Islet of Langerhans (tissue), 1 donor: ENCODE measurements around the gene RUFY3.
A peak's percentile ranks its signal among the peaks of the same experiment; 100 is the strongest.
"Not testable (repeated sequence)": the region's sequence is repeated elsewhere in the genome, so short reads cannot be mapped to it uniquely, and the experiment has no call there.

Source experiments
- FAIRE-seq: peaks from one replicate; lab custom pipeline; 2011; peaks lifted over from hg19 to GRCh38; lab: Jason Lieb, UNC

Gene RUFY3

DNA sequence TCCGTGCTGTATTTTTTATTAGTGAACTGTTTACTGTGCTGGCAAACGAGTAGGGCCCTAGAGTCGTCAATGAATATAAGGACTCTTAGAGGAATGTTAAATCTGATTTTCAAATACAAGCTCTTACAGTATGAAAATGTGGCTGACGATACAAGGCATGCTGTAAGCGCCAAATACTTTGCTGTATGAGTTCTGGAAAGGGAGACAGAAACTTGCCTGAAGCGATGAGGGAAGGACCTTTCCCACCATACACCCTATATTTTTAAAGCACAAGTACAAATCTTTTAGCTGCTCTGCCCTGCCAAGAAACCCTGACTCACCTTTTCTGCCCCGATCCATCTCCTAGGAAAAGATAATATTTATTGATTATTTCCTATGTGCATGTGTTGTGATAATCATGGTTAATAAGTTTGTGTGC lies 15.7 kb upstream of the RUFY3 start:
- FAIRE-seq, result no peak

- FAIRE-seq, result no peak
Observed at GRCh38 chr4:70706516-70706915, 15.2 kb upstream of the RUFY3 start.

DNA sequence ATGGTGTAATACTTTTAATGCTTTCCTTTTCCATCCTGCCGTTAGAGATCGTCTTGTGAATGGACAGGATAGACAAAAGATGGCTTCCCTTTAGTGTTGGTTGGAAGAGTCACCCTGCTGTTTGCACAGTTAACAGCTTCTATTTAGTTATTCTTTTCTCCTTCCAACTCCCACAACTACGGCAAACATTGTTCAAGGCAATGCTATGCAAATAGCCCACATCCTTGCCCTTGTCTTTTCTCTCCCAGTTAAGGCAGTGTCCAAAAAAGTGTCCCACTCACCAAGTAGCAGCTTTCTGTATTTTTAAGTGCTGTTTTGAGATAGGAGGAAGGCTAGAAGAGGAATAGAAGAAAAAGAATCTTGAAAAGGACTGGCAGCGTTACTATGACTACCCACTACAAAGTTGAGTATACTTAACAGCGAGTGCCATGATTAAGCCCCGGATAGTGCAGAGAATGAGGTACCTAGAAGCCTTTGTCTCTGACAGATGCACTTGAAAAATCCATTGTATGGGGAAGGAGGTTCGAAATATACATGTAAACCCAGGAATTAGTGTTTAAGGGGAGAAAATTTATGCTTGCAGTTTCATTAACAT lies 12.1 kb upstream of the RUFY3 start:
- FAIRE-seq, result no peak

- no peak for FAIRE-seq
Observed at GRCh38 chr4:70711599-70711998, 10.2 kb upstream of the RUFY3 start.

- no peak for FAIRE-seq
Observed at GRCh38 chr4:70712150-70712549, 9.6 kb upstream of the RUFY3 start.

- FAIRE-seq, result peak; percentile 17
Observed at GRCh38 chr4:70712604-70713452, 8.9 kb upstream of the RUFY3 start.

DNA sequence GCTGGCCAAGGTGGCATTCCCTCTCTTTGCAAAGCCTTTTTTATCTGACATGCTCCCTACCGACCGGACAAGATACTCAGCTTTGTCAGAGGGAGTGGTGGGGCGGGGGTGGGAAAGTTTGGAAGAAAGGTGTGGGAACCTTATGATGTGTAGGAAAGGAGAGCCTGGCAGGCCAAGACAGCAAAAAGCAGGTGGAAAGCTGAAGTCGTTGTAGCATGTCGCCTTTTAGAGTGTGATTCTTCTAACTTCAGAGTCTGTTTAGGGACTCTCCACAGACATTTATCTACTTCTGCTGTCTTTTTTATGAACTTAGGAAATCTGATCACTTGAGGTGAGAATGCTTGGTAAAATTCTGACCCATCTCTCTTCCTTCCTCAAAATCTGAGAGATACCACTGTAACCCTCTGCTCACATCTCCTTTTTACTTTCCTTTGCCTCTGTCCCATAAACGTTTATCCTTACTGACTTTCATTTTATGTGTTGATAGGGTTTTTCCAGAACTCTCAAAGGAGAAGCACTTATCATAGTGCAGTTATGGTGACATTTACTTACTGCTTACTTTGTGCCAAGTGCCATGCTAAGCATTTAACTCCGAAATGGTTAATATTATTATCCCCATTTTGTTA lies 8.2 kb upstream of the RUFY3 start:
- FAIRE-seq, result no peak

DNA sequence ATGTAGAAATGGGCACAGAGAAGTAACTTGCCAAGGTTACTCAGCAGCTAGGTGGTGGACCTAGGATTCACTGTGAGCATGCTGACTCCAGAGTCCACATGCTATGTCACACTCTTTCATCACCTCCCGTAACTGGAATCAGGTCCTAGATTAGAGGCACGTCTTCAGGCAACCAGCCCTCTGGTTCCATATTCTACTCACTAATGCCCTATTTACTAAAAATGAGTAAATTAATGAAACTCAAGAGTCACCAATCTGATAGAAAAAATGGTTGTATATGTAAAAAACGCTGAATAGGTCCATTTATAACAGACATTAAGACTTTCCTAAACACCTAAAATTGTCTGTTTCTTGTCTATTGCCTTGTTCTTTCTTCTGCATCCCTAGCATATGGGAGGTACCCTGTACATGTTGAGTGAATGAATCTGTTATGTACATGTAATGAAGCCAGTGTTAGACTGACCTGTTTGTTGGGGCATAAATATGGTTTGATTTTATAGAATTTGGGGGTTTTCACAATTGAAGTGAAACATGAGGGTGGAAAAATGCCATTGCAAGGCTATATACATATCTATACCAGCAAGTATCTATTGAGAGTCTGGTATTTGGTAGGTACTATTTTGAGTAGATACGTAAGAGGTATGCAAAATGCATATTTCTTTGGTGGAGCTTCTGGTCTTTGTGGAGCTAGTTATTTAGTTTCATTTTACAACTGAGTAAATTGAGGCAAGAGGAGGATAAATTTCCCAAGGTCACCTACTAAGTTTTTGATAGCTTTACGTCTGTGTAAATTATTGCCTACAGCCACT lies 7.5 kb upstream of the RUFY3 start:
- FAIRE-seq, result no peak

- no peak for FAIRE-seq
Observed at GRCh38 chr4:70715097-70715496, 6.7 kb upstream of the RUFY3 start.

DNA sequence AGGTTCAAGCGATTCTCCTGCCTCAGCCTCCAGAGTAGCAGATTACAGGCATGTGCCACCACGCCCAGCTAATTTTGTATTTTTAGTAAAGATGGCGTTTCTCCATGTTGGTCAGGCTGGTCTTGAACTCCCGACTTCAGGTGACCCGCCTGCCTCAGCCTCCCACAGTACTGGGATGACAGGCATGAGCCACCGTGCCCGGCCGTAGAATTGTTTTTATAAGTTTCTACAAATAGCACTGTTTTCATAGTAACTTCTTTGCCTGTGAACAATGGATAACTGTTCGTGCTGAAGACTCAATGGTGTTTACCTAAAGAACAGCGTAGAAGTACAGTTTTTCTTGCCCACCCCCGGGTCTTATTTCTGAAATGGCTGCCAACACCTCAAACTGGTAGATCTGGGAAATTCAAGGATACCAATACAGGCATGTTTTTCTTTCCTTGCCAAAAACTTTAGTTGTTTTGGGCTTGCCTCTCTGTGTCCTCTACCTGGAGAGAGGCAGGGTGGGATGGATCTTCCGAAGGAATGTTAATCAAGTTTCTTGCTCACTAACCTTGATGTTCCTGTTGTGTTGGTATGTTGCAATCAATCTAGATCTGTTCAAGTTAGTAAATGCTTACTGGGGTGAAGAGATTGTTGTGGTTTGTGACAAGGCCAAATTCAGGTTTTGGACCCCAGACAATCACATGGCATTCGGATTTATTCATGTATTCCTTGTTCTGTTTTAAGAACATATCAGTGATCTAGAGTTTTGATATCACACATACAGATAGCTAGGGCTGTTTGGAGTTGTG lies 2.8 kb upstream of the RUFY3 start:
- no peak for FAIRE-seq

GRCh38 chr4:70722199-70722791 lies 531 bp downstream of the RUFY3 start:
- peak; percentile 64 for FAIRE-seq

DNA sequence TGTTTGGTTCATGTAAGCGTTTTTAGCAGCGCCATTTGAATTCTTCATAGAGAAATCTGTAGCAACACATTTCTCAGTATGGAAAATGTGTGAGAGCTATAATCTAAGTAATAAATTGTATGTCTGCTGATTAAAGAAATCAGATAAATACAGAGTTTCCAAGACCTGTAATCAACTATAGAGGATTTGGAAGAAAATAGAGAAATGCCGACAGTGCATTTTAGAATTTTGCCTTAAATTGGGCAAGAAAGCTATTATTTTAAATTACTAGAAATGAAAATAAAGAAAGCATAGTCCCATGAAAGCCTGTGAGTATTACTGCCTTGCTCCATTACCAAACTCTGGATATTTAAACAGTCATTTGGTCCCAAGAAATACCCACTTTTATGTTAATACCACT lies 2.7 kb downstream of the RUFY3 start:
- no peak for FAIRE-seq

- FAIRE-seq, result no peak
Observed at GRCh38 chr4:70725633-70726032, 3.9 kb downstream of the RUFY3 start.

DNA sequence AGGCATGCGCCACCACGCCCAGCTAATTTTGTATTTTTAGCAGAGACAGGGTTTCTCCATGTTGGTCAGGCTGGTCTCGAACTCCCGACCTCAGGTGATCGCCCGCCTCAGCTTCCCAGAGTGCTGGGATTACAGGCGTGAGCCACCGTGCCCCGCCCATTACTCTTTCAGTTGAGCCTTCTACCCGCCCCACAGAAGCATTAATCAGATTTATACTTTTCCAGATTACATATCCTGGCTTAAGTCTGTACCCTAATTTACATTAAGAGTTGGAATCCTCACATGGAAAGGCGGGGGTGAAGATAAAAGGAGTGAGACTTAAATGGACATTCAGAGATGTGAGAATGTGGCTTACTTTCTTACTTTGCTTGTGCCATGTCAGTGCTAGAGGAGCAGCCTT lies 4.8 kb downstream of the RUFY3 start:
- not testable (repeated sequence) for FAIRE-seq

- no peak for FAIRE-seq
Observed at GRCh38 chr4:70728091-70728490, 6.3 kb downstream of the RUFY3 start.

GRCh38 chr4:70732878-70733277 lies 11.1 kb downstream of the RUFY3 start:
- not testable (repeated sequence) for FAIRE-seq

DNA sequence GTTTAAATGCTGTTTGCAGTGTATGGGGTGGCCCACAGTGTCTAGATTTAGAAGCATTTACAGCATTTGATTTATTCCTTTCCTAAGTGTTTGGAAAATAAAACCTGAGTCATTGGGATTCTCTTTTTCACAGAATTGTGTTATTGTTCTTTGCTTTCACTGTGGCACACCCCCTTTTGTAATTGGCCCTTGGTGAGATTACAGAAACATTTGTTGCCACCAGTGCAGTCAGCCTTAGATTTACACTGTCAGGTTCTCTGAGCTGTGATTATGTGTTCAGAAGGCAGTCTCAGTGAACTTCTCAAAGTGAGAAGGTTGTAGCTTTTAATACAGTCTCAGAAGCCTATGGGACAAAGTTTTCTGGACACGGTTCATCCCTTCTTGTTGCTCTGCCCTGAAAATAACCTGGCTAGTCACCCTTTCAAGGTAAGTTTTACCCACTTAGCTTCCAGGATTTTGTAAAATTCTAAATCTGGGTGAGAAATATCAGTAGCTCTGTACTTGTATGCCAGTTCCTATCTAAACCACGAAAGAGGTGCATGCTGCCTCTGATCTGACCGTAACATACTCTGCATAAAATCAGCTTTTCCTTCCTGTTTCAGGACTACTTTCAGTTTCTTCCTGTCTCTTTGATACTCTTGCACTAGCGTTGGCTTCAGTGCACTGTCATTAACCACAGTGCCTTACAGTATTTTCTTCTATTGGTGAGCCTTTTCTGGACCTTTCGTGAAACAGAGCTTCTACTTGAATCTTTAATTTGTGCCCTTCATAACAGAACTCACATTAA lies 12.6 kb downstream of the RUFY3 start:
- FAIRE-seq, result peak; percentile 17

DNA sequence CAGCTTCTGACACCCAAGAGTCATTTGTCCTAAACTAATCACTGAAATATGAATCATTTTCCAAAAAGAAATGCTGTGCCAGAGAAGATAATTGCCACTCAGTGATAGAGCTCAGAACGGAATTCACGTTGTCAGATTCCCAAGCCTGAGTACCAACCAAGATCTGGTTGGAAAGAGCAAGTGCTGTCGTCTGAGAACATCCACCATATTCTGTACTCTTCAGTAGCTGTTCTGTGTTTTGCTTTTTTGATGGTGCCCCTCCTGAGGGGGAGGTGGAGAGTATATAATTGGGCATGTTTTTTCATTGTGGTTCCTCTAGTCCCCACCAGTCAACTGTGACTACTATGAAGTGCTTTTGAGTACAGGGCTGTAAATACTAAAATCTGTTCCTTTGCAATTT lies 13.2 kb downstream of the RUFY3 start:
- peak; percentile 49 for FAIRE-seq

DNA sequence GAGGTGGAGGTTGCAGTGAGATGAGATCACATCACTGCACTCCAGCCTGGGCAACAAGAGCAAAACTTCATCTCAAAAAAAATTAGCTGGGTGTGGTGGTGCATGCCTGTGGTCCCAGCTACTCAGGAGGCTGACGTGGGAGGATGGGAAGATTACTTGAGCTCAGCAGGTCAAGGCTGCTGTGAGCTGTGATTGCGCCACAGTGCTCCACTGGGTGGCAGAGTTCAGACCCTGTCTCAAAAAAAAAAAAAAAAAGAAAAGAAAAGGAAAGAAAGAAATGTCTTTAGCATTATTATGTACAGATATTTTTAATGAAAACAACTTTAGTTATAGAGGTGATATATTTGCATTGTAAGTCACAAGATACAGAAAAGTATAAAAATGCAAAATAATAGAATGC lies 14.2 kb downstream of the RUFY3 start:
- not testable (repeated sequence) for FAIRE-seq

DNA sequence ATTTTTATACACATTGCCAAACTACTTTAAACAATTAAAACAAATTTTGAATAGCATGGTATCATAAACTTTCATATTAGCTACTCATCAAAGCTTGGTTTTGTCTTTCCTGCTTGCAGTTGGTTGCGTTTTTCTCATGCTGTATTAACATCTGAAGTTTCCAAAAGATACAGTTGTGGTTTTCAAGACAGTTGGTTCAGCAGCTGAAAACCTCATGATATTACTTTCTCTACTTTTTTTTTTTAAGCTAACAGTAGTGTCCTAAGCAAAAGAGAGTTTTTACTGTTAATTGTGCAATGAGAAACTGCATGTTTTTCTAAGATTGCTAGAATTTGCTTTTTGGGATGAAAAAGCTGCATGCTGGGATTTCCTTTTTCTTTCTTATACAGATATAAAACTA lies 15.2 kb downstream of the RUFY3 start:
- FAIRE-seq, result no peak

GRCh38 chr4:70737409-70737808 lies 15.6 kb downstream of the RUFY3 start:
- no peak for FAIRE-seq
